ENCODE measurements around the gene OTOR. TPM values are rescaled to one million over a fixed set of nuclear protein-coding genes. Genes with fewer than 3 reads are reported as not detected.
A peak's percentile ranks its signal among the peaks of the same experiment; 100 is the strongest.

The OTOR gene
- total RNA-seq, 2 donors from 2014 or later = not detected

GRCh38 chr20:16713066-16713465, 35.1 kb upstream of the OTOR start:
- Histone ChIP-seq H3K4me3 (no peak overlapping the region), H3K9me3 (no peaks in the 10 kb centered on the region), H3K9ac (ENCODE audit: low read depth in 2 of 2, low read length in 2 of 2) (no peak overlapping the region), H3K27ac (no peak overlapping the region), H3K4me1 (no peaks in the 10 kb centered on the region), H3K36me3 (no peaks in the 10 kb centered on the region), H3K27me3 (no peaks in the 10 kb centered on the region)
- TF ChIP-seq, protein P1, sequence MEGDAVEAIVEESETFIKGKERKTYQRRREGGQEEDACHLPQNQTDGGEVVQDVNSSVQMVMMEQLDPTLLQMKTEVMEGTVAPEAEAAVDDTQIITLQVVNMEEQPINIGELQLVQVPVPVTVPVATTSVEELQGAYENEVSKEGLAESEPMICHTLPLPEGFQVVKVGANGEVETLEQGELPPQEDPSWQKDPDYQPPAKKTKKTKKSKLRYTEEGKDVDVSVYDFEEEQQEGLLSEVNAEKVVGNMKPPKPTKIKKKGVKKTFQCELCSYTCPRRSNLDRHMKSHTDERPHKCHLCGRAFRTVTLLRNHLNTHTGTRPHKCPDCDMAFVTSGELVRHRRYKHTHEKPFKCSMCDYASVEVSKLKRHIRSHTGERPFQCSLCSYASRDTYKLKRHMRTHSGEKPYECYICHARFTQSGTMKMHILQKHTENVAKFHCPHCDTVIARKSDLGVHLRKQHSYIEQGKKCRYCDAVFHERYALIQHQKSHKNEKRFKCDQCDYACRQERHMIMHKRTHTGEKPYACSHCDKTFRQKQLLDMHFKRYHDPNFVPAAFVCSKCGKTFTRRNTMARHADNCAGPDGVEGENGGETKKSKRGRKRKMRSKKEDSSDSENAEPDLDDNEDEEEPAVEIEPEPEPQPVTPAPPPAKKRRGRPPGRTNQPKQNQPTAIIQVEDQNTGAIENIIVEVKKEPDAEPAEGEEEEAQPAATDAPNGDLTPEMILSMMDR (IDR thresholded peaks at IDR 0.05) = no peak
- intact Hi-C loops (cut with DNase I) = no loop called here
- no peak for DNase-seq

DNA sequence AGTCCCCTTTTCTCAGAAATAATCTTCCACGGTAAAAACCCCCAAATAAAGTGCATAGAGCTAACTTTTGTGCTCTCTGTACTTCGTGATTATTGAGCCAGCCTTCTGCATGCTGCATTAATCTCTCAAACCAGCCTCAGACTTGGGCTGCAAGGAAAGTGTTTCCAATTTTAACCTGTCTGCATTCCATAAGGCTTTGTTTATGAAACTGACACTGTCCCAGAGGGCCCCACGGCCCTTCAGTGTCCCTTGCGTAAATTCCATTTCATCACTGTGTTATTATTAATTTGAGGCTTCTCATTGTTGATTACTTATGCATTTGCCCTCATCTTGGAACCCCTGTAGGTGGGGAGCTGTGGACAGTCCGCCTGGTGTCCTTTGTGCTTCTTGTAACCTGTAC, 33.9 kb upstream of the OTOR start:
- TF ChIP-seq, protein P1 (IDR thresholded peaks at IDR 0.05) = no peak
- H3K4me3 ChIP-seq = no peak overlapping the region
- intact Hi-C loops (cut with DNase I) = no loop called here
- no peaks in the 10 kb centered on the region for H3K36me3 ChIP-seq
- H3K27ac ChIP-seq = no peak overlapping the region
- H3K4me1 ChIP-seq = no peaks in the 10 kb centered on the region
- no peaks in the 10 kb centered on the region for H3K27me3 ChIP-seq
- no peaks in the 10 kb centered on the region for H3K9me3 ChIP-seq
- DNase-seq = no peak
- no peak overlapping the region for H3K9ac ChIP-seq (ENCODE audit: low read depth in 2 of 2, low read length in 2 of 2)

- TF ChIP-seq, protein P1 (IDR thresholded peaks at IDR 0.05) = no peak
- no peaks in the 10 kb centered on the region for H3K9me3 ChIP-seq
- DNase-seq = no peak
- no peaks in the 10 kb centered on the region for H3K4me1 ChIP-seq
- intact Hi-C loops (cut with DNase I) = no loop called here
- H3K27ac ChIP-seq = no peak overlapping the region
- no peaks in the 10 kb centered on the region for H3K27me3 ChIP-seq
- no peak overlapping the region for H3K9ac ChIP-seq (ENCODE audit: low read depth in 2 of 2, low read length in 2 of 2)
- H3K4me3 ChIP-seq = no peak overlapping the region
- no peaks in the 10 kb centered on the region for H3K36me3 ChIP-seq
Measured at GRCh38 chr20:16714751-16715150, 33.4 kb upstream of the OTOR start.

DNA sequence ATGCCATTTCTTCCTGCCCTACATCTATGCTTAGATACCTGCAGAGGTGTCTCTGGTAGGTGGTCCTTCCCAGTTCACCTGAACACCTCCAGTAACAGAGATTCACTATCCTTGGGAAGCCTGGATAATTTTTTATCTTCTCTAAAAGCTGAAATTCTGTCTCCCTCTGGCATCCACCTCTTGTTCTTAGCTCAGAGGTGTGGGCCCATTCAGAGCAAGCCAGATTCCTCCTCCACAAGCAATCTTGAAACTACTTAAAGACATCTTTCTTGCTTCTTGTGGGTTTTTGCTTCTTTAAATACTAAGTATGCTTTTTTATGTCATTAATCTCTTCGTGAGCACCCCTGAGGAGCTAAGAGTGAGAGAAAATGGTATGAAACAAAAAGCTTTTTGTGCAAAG, 28.7 kb upstream of the OTOR start:
- intact Hi-C loops (cut with DNase I) = no loop called here
- Histone ChIP-seq H3K27ac (no peak overlapping the region), H3K27me3 (peaks cover 3% of the 10 kb centered on the region), H3K9ac (ENCODE audit: low read depth in 2 of 2, low read length in 2 of 2) (no peak overlapping the region), H3K4me1 (no peaks in the 10 kb centered on the region), H3K36me3 (no peaks in the 10 kb centered on the region), H3K4me3 (no peak overlapping the region), H3K9me3 (no peaks in the 10 kb centered on the region)
- no peak for DNase-seq
- TF ChIP-seq, protein P1 (IDR thresholded peaks at IDR 0.05) = no peak

DNA sequence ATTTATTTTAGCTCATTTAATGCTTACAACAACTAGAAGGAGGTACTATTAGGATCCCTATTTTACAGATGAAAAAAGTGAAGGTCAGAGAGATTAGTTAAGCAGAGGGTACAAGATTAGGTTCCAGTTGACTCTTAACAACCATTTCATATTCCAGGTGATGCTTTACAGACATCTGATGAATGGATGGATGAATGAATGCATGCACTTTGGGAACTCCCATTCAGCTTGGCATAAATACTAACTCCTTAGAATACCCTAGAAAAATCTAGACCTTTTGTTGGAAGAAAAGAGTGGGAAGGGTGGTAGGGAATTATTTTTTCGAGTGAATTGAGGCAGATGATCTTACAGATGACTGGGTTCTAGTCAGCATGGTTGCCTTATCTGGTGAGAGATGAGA, 19.1 kb upstream of the OTOR start:
- H3K36me3 ChIP-seq = no peaks in the 10 kb centered on the region
- no peak overlapping the region for H3K9ac ChIP-seq (ENCODE audit: low read depth in 2 of 2, low read length in 2 of 2)
- no peaks in the 10 kb centered on the region for H3K4me1 ChIP-seq
- no peaks in the 10 kb centered on the region for H3K9me3 ChIP-seq
- intact Hi-C loops (cut with DNase I) = no loop called here
- H3K27ac ChIP-seq = no peak overlapping the region
- TF ChIP-seq, protein P1 (IDR thresholded peaks at IDR 0.05) = no peak
- H3K4me3 ChIP-seq = peak overlapping the region; percentile 93
- no peak for DNase-seq
- peaks cover 7% of the 10 kb centered on the region for H3K27me3 ChIP-seq
